H4 (cell line): ENCODE data around the gene L3MBTL1. TPM values are rescaled to one million over a fixed set of nuclear protein-coding genes. Genes with fewer than 3 reads are reported as not detected.

Experiments used
- DNase-seq: peaks from one replicate; pipeline ENCODE4 v3.0.0-alpha.2; 2015; ENCODE audit warnings: low spot score
- total RNA-seq: library from RNA; depleted of rRNA; stranded (reverse); fragments of >200 nt; shearing (Covaris generic); gene quantifications from 2 replicates; pipeline ENCODE4 v1.2.3, GENCODE V29; 2014

Gene L3MBTL1
- total RNA-seq, 1 experiment from 2014 or later: 1.1 TPM

DNA sequence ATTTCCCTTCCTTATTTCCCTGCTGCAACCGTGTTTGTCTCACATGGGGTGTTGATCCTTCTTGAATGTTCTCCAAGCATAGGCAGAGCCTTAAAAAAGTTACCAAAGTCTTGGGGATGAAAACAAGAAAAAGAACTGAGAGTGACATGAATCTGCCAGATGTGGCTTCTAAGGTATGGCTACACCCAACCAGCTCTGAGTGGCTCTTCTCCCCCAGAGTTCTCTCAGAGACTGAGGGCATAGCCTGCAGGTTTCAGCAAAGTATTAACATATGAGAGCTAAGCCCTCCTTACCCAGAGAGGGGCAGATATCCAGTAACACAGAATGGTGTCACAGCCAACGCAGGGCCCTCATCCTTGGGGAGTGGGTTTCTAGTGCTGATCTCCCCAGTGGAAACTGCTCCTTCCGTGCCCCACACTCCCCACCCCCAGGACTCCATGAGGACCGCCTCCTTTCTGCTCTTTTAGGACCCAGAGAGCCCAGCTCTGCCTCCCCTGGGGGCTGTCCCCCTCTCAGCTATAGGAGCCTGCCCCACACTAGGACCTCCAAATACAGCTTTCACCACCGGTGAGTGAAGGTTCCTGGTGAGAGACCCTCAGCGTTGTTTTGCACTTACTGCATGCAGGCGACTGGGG is 28.0 kb downstream of the L3MBTL1 start:
- DNase-seq: no peak

DNA sequence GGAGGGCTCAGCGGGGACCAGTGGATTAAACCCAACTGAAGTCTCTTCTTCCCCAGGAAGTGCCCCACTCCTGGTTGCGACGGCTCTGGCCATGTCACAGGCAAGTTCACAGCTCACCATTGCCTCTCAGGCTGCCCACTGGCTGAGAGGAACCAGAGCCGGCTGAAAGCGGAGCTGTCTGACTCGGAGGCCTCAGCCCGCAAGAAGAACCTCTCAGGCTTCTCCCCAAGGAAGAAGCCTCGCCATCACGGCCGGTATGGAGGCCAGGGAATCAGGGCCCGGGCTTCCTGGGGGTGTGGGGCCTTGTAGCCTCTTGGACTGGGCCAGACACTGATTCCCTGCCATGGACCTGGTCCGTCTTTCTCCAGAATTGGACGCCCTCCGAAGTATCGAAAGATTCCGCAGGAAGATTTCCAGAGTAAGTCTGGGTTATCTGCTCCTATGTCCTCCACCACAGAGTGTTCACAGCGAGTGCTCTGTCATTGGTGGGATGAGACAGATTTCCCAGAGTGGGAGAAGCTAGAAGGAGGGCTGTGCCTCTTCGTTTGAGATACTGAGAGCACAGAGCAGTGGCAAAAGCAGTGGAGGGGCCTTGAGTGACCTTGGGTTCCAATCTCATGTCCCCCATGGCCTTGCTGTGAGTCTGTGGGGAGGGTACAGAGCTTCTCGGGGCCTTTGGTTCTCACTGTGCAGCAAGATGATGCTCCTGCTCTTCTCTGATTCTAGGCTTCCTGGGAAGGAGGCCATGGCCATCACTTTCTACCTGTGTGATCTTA is 28.7 kb downstream of the L3MBTL1 start:
- no peak for DNase-seq

DNA sequence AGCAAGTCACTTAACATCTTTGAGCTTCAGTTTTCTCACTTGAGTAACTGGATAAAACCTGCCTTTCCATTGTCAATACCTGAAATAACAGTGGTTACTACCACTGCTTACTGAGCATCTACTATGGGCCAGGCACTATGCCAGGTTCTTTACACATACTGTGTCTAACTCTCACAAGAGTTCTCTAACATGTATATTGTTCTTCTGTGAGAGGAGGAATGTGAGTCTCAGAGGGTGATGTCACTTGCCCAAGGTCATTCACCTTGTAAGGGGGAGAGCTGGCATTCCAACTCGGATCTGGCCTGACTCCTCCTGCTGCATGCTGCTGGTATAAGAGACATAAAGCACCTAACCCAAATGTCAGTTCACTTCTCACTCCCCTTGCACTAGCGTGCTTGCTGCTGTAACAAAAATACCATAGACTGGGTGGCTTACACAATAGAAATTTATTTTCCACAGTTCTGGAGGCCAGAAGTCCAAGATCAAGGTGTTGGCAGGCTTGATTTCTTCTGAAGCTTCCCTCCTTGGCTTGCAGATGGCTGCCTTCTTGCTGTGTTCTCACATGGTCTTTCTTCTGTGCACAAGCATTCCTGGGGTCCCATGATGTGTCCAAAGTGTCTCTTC is 29.4 kb downstream of the L3MBTL1 start:
- no peak for DNase-seq

DNA sequence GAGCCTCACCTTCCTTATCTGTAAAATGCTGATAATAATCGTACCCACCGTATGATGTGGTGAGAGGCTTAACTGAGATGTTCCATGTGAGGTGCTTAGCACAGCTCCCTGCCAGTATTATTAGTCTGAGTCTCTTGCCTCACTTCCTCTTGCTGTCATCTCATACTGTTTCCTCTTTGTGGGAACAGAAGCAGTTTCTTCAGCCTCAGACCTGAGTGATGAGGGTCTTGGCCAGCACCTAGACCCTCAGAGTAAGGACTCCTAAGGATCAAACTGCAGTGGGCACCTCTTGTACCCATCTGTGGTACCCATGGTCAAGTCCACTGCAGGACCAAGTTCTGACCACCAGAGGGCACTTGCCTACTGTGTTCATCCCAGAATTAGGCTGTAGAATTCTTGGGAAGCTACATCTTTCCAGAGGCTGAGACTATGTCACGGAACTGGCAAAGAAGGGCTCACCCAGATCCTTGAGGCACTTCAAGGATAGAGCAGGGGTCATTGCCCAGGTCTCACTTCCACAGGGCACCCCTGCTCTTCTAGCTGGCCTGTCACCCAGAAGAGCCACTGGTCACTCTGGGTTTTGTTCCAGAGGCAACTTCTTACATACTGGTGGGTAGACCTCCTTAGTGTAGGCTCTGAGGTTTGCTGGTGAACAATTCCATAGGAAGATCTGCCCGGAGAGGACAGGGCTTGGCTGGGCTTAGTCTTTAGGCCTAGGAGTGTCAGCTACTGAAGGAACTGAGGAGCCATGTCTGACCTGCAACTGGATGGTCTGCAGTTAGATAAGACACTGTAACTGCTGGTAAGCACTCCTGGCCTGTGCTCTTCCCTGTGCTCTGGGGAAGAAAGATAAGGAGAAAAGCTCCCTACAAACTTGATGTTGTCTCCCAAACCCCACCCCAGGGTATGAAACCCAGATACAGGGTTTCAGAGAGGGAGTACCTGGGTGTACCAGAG is 30.7 kb downstream of the L3MBTL1 start:
- peak; percentile 57 for DNase-seq

DNA sequence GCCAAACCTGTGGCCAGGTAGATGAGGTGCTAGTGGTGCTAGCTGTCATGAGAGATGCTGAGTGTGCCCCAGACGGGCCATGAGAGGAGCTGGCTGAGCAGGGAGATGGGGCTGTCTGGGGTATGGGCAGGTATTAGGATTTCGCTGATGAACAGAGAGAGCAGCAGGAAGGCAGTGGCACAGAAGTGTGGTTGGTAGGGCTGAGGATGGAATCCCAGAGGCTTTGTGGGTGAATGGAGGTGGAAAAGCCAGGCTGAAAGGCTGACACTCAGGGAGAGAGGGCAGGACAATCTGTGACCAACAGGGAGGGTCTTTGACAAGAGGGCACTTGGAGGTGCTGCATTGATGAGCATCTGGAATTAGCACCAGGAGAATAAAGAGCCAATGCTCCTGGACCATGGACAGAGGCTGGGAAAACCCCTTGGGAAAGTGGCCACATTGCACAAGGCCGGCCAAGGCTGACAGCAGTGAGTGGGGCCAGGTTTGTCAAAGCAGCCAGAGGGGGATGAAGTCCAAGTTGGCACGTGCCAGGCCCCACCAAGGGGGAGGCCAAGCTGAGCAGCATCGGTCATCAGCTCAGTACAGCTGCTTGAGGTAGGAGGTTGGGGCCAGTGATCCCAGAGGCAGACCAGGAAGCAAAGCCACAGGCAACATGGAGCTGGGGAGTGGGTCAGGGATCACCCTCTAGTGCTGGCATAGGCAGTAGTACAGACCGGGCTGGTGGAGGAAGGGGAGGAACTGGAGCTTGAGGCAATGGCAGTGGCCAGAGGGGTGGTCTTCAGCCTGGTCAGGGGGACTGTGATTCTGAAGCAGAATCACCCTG is 31.6 kb downstream of the L3MBTL1 start:
- DNase-seq: no peak

DNA sequence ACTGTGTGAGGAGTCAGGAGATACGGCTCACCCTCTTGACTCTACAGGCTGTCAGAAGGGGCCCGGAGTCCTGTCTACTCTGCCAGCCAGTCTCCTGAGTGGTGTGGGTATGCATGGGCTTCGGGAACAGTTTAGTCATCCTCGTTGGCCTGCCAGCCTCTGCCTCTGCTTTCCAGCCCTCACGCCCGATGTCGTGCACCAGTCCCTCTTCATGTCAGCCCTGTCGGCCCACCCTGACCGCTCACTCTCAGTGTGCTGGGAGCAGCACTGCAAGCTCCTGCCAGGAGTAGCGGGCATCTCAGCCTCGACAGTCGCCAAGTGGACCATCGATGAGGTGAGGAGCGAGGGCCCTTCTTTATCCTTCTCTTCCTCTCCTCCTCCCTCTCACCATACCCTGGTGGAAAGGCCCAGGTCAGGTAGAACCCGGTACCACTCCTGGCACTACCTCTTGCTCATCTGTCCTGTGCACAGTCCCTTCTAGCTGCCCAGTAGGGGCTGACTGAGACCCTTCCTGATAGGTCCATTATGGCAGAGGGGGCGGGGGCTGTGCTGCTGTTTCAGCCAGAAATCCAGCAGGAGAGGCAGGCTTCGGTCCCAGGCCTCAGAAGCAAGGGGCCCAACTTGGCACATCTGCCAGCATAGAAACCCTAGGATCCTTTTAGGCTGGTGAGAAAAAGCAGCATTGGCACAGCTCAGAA is 32.6 kb downstream of the L3MBTL1 start:
- DNase-seq: no peak

DNA sequence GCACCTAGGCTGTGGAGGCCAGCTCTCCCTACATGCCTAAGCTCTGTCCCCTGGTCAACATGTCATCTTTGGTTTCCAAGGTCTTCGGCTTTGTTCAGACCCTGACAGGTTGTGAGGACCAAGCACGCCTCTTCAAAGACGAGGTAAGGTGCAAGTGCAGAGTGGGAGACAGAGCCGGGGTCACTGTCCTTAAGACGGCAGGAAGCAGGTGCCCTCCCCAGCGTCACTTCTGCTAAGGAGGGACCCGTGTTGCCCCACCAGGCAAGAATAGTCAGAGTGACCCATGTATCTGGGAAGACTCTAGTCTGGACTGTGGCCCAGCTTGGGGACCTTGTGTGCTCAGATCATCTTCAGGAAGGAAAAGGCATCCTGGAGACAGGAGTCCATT is 33.2 kb downstream of the L3MBTL1 start:
- no peak for DNase-seq

DNA sequence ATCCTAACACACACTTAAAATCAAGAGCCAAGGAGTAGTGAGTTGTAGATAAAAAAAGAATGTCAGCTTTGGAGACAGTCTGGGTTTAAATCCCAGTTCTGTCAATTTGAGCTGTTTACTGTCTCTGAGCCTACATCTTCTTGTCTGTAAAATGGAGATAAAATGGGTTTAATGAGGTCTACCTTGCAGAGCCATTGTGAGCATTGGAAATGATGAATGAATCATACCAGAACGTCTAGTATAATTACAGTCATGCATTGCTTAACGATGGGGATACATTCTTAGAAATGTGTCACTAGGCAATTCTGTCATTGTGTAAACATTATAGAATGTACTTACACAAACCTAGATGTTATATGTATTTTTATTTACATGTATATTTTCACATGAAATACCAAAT is 33.7 kb downstream of the L3MBTL1 start:
- DNase-seq: no peak

DNA sequence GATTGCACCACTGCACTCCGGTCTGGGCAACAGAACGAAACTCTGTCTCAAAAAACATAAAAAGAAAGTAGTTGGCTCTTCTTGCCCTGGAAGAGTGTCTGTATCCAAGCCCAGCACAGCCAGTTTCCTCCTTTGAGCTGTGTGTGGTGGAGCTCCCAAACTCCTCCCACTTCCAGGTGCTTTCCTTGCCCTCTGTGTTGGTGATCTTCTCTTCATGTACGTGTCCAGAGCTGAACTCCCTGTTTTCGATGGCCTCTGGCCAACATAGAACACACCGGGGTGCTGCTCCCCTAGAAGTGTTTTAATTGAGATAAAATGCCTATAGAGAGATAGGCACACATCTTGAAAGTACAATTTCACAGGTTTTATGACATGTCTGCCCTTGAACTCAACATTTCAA is 34.7 kb downstream of the L3MBTL1 start:
- DNase-seq: no peak

DNA sequence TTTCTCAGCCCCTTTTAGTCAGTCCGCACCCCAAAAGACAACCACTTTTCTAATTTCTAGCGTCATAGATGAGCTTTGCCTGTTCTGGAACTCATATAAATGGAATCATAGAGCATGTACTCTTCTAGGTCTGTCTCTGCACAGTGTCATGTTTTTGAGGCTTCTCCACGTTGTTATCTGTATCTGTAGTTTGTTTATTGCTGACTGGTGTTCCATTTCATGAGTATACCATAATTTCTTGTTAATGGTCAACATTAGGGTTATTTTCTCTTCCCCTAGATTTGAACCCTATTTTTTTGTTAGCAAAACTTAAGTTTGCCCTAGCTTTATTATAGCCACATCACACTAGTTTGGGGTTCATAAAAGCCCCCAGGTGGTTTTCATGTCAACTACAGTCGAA is 35.2 kb downstream of the L3MBTL1 start:
- DNase-seq: no peak

DNA sequence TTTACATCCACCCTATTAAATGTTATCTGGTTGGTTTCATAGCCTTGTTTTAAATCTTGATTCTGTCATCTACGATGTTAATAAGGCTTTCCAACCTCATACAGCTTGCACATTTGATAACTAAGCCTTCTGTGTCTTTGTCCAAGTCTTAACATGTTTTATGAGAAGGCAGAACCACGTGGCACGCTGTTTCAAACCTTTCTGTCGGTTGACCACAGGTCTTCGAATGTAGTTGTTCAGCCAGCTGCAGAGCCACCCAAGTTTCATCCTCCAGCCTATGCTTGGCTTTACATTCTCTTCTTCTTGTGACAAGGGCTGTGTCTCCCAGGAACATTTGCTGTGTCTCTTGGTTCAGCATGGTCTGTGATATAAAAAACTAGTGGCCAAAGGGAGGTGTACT is 35.6 kb downstream of the L3MBTL1 start:
- DNase-seq: no peak

DNA sequence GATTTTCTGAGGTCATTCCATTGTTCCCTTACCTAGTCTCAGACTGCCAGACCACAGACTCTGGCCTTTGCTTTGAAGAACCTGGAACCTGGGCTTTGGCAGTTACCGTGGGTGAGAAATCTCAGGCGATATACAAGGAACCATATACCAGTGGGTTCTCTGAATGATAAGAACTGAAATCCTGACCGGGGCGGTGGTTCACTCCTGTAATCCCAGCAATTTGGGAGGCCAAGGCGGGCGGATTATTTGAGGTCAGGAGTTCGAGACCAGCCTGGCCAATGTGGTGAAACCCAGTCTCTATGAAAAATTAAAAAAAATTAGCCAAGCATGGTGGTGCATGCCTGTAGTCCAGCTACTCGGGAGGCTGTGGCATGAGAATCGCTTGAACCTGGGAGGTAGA is 37.0 kb downstream of the L3MBTL1 start:
- DNase-seq: no peak

DNA sequence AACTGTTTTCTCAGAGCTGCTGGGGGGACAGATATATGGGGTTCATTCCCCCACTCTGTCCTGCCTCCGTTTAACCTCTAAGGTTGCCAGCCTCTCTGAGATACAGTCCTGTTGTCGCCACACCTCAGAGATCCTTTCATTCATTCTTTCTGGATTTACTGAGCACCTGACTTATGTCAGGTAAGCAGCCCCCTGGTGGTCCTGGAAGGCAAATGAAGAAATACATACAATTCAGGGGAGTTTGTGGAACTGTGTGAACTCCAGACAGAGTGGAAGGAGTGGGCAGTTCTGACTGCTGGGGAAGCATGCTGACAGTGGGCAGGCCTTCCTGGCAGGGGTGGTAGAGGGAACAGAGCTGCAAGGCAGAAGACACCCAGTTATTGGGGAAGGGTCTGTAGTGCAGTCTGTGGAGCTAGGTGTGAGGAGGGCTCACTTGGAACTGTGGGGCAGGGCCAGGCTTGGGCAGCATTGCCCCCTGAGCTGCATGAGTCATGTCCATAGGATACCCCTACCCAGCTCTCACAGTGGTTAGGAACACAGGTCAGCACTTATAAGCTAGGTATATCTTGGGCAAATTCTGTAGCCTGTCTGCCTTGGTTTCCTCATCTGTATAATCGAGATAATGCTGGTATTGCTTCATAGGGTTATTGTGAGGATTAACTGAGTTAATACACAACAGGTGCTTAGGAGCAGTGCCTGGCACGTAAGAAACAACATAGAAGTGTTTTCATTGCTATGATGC is 38.5 kb downstream of the L3MBTL1 start:
- no peak for DNase-seq

DNA sequence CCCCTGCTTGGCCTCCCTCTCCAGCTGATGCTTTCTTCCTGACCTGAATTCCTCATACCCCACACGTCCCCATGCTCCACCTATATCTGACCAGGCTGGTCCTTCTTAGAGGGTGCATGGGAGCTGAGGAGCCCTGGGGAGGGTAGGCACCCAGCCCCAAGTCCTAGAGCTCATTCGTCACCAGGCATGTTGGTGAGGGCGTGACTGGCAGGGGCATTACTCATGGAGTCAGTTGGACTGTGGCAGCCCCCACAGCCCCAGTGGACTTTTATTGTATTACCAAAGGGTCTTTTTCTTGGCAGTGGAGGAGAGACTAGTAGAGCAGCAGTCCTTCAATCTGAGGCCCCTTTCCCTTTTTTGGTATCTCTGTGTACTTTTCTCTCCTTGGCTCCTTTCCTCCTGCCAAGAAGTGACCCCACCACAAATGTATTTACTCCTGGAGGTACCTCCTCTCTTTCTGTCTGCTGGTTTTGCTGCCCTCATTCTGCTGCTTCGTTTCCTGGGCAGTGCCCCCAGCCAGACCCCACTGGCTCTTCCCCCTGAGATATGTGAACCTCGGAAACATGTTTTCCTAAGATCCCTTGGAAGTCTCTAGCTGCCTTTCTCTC is 40.9 kb downstream of the L3MBTL1 start:
- no peak for DNase-seq

DNA sequence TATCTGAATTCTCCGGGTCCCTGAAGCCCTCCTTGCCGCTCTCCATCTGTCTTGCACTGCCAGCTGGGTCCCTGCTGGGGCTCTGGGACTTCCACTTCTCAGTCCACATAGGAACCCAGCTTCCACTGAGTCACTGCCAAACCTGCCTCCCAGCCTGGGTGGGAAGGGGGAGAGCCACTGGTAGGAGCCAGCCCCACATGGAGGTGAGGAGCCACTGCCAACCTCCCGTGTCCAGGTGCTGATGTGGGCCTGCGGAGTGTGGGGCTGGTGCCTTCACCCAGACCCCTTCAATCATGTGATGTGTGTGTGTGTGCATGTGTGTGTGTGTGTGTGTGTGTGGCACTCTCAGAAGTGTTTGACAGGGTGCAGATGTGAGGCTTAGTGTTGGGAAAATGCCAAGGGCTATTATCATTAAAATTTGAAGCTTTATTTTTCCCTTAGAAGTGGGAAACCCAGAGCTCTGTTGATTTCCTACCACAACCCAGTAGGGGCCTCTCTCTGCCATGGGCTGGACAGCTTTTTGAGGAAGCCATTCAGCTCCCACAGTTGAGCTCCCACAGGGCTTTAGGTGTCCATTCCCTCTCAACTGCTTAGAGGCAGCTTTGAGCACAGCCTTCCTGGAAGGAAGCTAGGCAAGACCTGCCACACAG is 42.0 kb downstream of the L3MBTL1 start:
- no peak for DNase-seq

DNA sequence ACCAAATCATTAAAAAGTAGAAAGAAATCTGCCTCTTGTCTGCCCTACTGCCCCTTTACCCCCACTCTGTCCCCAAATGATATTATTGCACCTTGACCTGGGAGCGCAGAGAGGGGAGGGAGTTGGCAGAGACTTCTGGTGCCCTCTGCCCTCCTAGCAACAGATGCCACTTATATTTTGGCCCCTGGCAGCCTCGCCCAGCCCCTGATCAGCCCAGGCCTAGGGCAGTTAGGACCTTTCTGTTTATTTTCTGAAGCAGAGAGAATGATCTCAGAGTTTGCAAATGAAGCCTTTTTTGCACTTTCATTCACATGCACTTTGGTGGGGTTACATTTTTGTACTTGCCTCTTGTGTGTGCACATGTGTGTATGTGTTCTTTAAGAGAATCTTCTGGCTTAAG is 43.0 kb downstream of the L3MBTL1 start:
- no peak for DNase-seq

DNA sequence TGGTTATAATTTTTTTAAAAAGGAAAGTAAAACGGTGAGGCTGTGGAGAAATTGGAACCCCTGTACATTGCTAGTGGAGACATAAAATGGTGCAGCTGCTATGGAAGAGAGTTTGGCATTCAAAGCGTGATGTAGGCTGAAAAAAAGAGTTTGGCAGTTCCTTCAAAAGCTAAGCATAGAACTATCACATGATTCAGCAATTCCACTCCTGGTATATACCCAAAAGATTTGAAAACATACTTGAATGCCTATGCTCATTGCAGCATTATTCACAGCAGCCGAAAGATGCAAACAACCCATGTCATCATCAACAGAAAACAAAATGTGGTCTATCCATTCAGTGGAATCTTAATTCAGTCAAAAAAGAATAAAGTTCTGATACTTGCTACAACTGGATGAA is 46.9 kb downstream of the L3MBTL1 start:
- DNase-seq: no peak

DNA sequence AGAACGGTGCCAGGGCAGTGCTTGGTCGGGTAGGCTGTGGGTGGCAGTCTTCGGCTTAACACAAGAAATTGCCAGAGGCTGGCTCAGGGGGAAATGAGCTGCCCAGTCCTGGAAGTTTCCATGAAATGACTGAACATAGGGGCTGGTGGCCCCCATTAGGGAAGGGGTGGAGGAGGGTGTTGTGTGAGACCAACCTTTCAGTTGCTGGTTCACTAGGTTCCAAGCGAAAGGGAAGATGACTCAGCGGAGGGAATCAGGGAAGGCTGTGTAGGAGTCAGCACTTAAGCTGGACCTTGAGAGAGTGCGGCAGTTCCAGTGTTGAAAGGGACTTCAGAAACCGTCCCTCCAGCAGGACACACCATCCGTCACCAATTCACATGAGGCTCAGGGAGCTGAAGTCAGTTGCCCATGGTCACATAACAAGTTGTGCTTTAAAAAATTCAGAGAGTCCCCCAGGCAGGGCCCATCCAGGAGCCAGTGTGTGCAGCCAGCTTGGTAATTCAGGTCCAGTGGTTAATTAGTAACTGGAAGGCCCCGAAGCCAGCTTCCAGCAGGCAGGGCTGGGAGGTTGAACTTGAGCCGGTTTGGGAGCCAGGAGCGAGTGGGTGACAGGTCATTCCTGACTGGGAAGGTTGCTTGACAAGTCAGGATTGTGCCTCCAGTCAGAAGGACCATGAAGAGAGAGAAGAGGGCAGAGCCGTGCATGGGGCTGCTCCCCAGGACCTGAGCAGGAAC is 51.1 kb downstream of the L3MBTL1 start, which contains the start of gene SGK2:
Gene SGK2 (plus strand): TSS at position 616 of the 735 bp plus-strand sequence. CDS start 7,469 bp downstream, outside the sequence.
- DNase-seq: peak; percentile 39
